ENCODE data around the gene CUEDC1. TPM values are rescaled to one million over a fixed set of nuclear protein-coding genes. Genes with fewer than 3 reads are reported as not detected.

CUEDC1 gene
- total RNA-seq, 1 donor from 2014 or later: 37.0 TPM

GRCh38 chr17:57819867-57820266 lies 135.3 kb downstream of the CUEDC1 start:
- H3K27ac Mint-ChIP-seq: no peak overlapping the region
- peaks cover 14% of the 10 kb centered on the region for H3K4me1 Mint-ChIP-seq
- H3K27me3 Mint-ChIP-seq (ENCODE audit: low read depth): peaks cover 28% of the 10 kb centered on the region
- no peaks in the 10 kb centered on the region for H3K9me3 Mint-ChIP-seq
- TF ChIP-seq, protein P1, sequence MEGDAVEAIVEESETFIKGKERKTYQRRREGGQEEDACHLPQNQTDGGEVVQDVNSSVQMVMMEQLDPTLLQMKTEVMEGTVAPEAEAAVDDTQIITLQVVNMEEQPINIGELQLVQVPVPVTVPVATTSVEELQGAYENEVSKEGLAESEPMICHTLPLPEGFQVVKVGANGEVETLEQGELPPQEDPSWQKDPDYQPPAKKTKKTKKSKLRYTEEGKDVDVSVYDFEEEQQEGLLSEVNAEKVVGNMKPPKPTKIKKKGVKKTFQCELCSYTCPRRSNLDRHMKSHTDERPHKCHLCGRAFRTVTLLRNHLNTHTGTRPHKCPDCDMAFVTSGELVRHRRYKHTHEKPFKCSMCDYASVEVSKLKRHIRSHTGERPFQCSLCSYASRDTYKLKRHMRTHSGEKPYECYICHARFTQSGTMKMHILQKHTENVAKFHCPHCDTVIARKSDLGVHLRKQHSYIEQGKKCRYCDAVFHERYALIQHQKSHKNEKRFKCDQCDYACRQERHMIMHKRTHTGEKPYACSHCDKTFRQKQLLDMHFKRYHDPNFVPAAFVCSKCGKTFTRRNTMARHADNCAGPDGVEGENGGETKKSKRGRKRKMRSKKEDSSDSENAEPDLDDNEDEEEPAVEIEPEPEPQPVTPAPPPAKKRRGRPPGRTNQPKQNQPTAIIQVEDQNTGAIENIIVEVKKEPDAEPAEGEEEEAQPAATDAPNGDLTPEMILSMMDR (IDR thresholded peaks at IDR 0.05; ENCODE audit: unreplicated experiment): no peak
- H3K4me3 Mint-ChIP-seq: no peak overlapping the region
- no peaks in the 10 kb centered on the region for H3K36me3 Mint-ChIP-seq
- no peak for DNase-seq (ENCODE audit: low spot score in 2 of 2, unreplicated experiment in 2 of 2)

DNA sequence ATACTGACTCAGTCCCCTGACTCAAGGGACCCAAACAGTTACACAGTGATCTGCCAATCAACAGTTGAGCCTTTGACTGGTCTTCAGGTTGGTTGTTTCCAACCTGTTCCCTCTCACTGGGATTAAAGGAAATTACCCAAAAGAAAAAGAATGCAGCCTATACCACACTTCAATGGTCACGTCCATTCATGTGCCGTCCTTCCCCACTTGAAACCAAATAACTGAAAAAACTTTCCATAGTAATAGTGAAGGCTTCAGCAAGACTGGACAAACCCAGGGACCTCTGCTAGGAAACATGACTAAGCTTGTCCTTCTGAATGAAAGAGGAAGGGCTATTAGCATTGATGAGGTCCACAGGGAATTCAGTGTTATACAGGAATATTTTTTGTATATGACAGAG lies 135.9 kb downstream of the CUEDC1 start:
- H3K27ac Mint-ChIP-seq: no peak overlapping the region

GRCh38 chr17:57818066-57818465 lies 137.1 kb downstream of the CUEDC1 start:
- peaks cover 3% of the 10 kb centered on the region for H3K4me1 Mint-ChIP-seq
- no peaks in the 10 kb centered on the region for H3K36me3 Mint-ChIP-seq
- no peaks in the 10 kb centered on the region for H3K9me3 Mint-ChIP-seq
- no peak overlapping the region for H3K4me3 Mint-ChIP-seq
- peaks cover 30% of the 10 kb centered on the region for H3K27me3 Mint-ChIP-seq (ENCODE audit: low read depth)
- TF ChIP-seq, protein P1 (IDR thresholded peaks at IDR 0.05; ENCODE audit: unreplicated experiment): no peak
- no peak for DNase-seq (ENCODE audit: low spot score in 2 of 2, unreplicated experiment in 2 of 2)
- H3K27ac Mint-ChIP-seq: no peak overlapping the region

More for the DNA sequence above, 135.9 kb downstream of the CUEDC1 start:
- DNase-seq (ENCODE audit: low spot score in 2 of 2, unreplicated experiment in 2 of 2): no peak
- Mint-ChIP-seq H3K36me3 (no peaks in the 10 kb centered on the region), H3K4me3 (no peak overlapping the region), H3K27me3 (ENCODE audit: low read depth) (peaks cover 28% of the 10 kb centered on the region), H3K4me1 (peaks cover 14% of the 10 kb centered on the region), H3K9me3 (no peaks in the 10 kb centered on the region)
- TF ChIP-seq, protein P1 (IDR thresholded peaks at IDR 0.05; ENCODE audit: unreplicated experiment): no peak

- no peak overlapping the region for H3K27ac Mint-ChIP-seq
- H3K27me3 Mint-ChIP-seq (ENCODE audit: low read depth): peaks cover 30% of the 10 kb centered on the region
- no peak for DNase-seq (ENCODE audit: low spot score in 2 of 2, unreplicated experiment in 2 of 2)
- H3K9me3 Mint-ChIP-seq: no peaks in the 10 kb centered on the region
- H3K4me1 Mint-ChIP-seq: no peaks in the 10 kb centered on the region
- no peak overlapping the region for H3K4me3 Mint-ChIP-seq
- H3K36me3 Mint-ChIP-seq: no peaks in the 10 kb centered on the region
- TF ChIP-seq, protein P1 (IDR thresholded peaks at IDR 0.05; ENCODE audit: unreplicated experiment): no peak
Measured at GRCh38 chr17:57817299-57817698, 137.9 kb downstream of the CUEDC1 start.

DNA sequence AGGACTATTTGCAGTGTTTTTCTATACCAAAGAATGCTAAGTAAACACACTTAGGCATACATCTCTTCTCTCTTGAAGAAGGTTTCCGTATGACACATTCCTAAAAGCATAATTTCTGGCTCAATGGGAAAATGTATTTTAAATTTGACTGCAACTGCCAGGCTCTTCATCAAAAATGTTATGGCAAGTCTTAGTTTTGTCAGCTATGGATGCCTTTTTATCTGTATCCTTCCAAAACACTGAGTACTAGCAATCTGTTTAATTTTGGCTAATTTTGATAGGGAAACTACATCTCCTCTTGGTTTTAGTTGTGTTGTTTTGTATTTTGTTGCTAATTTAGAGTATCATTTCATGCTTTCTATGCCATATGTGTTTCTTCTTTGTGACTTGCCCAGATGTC lies 140.8 kb downstream of the CUEDC1 start:
- Mint-ChIP-seq H3K9me3 (no peaks in the 10 kb centered on the region), H3K36me3 (no peaks in the 10 kb centered on the region), H3K27me3 (ENCODE audit: low read depth) (peaks cover 32% of the 10 kb centered on the region), H3K27ac (no peak overlapping the region), H3K4me1 (peaks cover 23% of the 10 kb centered on the region), H3K4me3 (no peak overlapping the region)
- DNase-seq (ENCODE audit: low spot score in 2 of 2, unreplicated experiment in 2 of 2): no peak
- TF ChIP-seq, protein P1 (IDR thresholded peaks at IDR 0.05; ENCODE audit: unreplicated experiment): no peak

Measured in mesothelial cell of epicardium (in vitro differentiated cells).